Endodermal cell (in vitro differentiated cells): Measurements from ENCODE around the gene SSC5D. TPM values are rescaled to one million over a fixed set of nuclear protein-coding genes. Genes with fewer than 3 reads are reported as not detected.

Source experiments
- DNase-seq: peaks from one replicate; pipeline ENCODE4 v3.0.0-alpha.2; 2017
- H3K27ac ChIP-seq: 2 replicates; pipeline ENCODE4 v1.5.1; 2013; ENCODE audit warnings: mild to moderate bottlenecking, low read depth, low read length, moderate library complexity
- H3K27me3 ChIP-seq: 2 replicates; pipeline ENCODE4 v1.6.1; 2013; ENCODE audit warnings: mild to moderate bottlenecking, low read length, moderate library complexity; ENCODE audit not compliant: insufficient read depth, control insufficient read depth, poor library complexity, severe bottlenecking
- H3K36me3 ChIP-seq: 2 replicates; pipeline ENCODE4 v1.7.0; 2013; ENCODE audit warnings: mild to moderate bottlenecking, low read length, moderate library complexity; ENCODE audit not compliant: control insufficient read depth, insufficient read depth
- H3K4me1 ChIP-seq: one replicate; pipeline ENCODE4 v1.7.0; 2013; ENCODE audit warnings: low read length; ENCODE audit not compliant: control insufficient read depth, insufficient read depth
- H3K4me3 ChIP-seq: 2 replicates; pipeline ENCODE4 v1.5.1; 2013; ENCODE audit warnings: mild to moderate bottlenecking, low read length, moderate library complexity
- H3K9ac ChIP-seq: 2 replicates; pipeline ENCODE4 v1.6.1; 2013; ENCODE audit warnings: mild to moderate bottlenecking, low read length, moderate library complexity; ENCODE audit not compliant: poor library complexity, severe bottlenecking; ENCODE audit errors: extremely low read depth
- H3K9me3 ChIP-seq: 2 replicates; pipeline ENCODE4 v1.6.1; 2013; ENCODE audit warnings: mild to moderate bottlenecking, low read length, moderate library complexity; ENCODE audit not compliant: control insufficient read depth
- H3K27ac Mint-ChIP-seq: 2 replicates; pipeline ENCODE4 v1.8.0; 2020; ENCODE audit warnings: mixed read lengths
- H3K27me3 Mint-ChIP-seq: 2 replicates; pipeline ENCODE4 v1.8.0; 2021; ENCODE audit warnings: mild to moderate bottlenecking, mixed read lengths; ENCODE audit not compliant: insufficient read depth
- H3K36me3 Mint-ChIP-seq: 2 replicates; pipeline ENCODE4 v1.8.0; 2020; ENCODE audit warnings: low read depth, mixed read lengths
- H3K4me1 Mint-ChIP-seq: 2 replicates; pipeline ENCODE4 v1.8.0; 2020; ENCODE audit warnings: mixed read lengths
- H3K4me3 Mint-ChIP-seq: 2 replicates; pipeline ENCODE4 v1.8.0; 2020; ENCODE audit warnings: mild to moderate bottlenecking, moderate library complexity, mixed read lengths
- H3K9me3 Mint-ChIP-seq: 2 replicates; pipeline ENCODE4 v1.8.0; 2020; ENCODE audit warnings: mild to moderate bottlenecking, mixed read lengths
- WGBS, 2 experiments: methylation state at CpG; one replicate each; pipeline versions ENCODE4 v1.1.5 to v1.1.7; 2013; ENCODE audit warnings: missing lambda C conversion rate in 2 of 2, mixed read lengths in 1 of 2; ENCODE audit not compliant: insufficient coverage in 1 of 2, insufficient read length in 1 of 2; 5-methylcytosine and 5-hydroxymethylcytosine counted together
- total RNA-seq, 2 donors: library from RNA; stranded (reverse); fragmentation: NEBNext Ultra II Directional in 1 of 2; extraction: Animal tissue kit (Norgen Biotek cat#: 25700) in 1 of 2; gene quantifications; 2 replicates in 1 of 2; 3 replicates in 1 of 2; pipeline ENCODE4 v1.2.1, GENCODE V29; 2021
- TF ChIP-seq, protein P1 (sequence below): fragments of 200-600 bp; sonication (generic); conservative IDR thresholded peaks from 2 replicates; pipeline ENCODE4 v1.5.0; 2021; ENCODE audit warnings: antibody characterized with exemption, mild to moderate bottlenecking

SSC5D gene
- total RNA-seq, 2 donors from 2014 or later = 1.4 to 2.4 TPM

DNA sequence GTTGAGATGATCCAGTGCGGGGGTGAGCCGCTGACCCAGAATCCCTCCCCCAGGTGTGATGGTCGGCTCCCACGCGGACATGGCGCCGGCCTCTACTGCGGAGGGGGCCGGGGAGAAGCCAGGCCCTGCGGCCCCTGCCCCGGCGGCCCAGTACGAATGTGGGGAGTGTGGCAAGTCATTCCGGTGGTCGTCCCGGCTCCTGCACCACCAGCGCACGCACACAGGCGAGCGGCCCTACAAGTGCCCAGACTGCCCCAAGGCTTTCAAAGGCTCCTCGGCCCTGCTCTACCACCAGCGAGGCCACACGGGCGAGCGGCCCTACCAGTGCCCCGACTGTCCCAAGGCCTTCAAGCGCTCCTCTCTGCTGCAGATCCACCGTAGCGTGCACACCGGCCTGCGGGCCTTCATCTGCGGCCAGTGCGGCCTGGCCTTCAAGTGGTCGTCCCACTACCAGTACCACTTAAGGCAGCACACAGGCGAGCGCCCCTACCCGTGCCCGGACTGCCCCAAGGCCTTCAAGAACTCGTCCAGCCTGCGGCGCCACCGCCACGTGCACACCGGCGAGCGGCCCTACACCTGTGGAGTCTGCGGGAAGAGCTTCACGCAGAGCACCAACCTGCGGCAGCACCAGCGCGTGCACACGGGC, 7.0 kb upstream of the SSC5D start:
- Histone ChIP-seq H3K27ac (no peak overlapping the region), H3K9me3 (no peaks in the 10 kb centered on the region), H3K4me1 (no peaks in the 10 kb centered on the region), H3K27me3 (no peaks in the 10 kb centered on the region), H3K4me3 (no peak overlapping the region), H3K36me3 (peaks cover 5% of the 10 kb centered on the region), H3K9ac (no peak overlapping the region)
- DNase-seq = no peak
- no peak overlapping the region for H3K4me3 Mint-ChIP-seq
- H3K4me1 Mint-ChIP-seq = peaks cover 12% of the 10 kb centered on the region
- H3K9me3 Mint-ChIP-seq = no peaks in the 10 kb centered on the region
- H3K27me3 Mint-ChIP-seq = no peaks in the 10 kb centered on the region
- WGBS, 2 experiments = 93 to 96% methylated on average over 20 to 51 of the region's 52 CpGs
- H3K36me3 Mint-ChIP-seq = peaks cover 7% of the 10 kb centered on the region
- H3K27ac Mint-ChIP-seq = no peak overlapping the region
- TF ChIP-seq, protein P1, sequence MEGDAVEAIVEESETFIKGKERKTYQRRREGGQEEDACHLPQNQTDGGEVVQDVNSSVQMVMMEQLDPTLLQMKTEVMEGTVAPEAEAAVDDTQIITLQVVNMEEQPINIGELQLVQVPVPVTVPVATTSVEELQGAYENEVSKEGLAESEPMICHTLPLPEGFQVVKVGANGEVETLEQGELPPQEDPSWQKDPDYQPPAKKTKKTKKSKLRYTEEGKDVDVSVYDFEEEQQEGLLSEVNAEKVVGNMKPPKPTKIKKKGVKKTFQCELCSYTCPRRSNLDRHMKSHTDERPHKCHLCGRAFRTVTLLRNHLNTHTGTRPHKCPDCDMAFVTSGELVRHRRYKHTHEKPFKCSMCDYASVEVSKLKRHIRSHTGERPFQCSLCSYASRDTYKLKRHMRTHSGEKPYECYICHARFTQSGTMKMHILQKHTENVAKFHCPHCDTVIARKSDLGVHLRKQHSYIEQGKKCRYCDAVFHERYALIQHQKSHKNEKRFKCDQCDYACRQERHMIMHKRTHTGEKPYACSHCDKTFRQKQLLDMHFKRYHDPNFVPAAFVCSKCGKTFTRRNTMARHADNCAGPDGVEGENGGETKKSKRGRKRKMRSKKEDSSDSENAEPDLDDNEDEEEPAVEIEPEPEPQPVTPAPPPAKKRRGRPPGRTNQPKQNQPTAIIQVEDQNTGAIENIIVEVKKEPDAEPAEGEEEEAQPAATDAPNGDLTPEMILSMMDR = no peak

DNA sequence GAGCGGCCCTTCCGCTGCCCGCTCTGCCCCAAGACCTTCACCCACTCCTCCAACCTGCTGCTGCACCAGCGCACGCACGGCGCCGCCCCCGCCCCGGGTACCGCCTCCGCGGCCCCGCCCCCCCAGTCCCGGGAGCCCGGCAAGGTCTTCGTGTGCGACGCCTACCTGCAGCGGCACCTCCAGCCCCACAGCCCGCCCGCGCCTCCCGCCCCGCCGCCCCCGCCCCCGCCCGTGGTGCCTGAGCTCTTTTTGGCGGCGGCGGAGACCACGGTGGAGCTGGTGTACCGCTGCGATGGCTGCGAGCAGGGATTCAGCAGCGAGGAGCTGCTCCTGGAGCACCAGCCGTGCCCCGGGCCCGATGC, 6.5 kb upstream of the SSC5D start:
- H3K36me3 Mint-ChIP-seq = peaks cover 7% of the 10 kb centered on the region
- no peak overlapping the region for H3K9ac ChIP-seq
- TF ChIP-seq, protein P1 = no peak
- DNase-seq = peak; percentile 79
- H3K36me3 ChIP-seq = peaks cover 5% of the 10 kb centered on the region
- no peaks in the 10 kb centered on the region for H3K27me3 ChIP-seq
- H3K9me3 Mint-ChIP-seq = no peaks in the 10 kb centered on the region
- no peak overlapping the region for H3K4me3 Mint-ChIP-seq
- H3K27ac ChIP-seq = no peak overlapping the region
- no peak overlapping the region for H3K4me3 ChIP-seq
- H3K27ac Mint-ChIP-seq = no peak overlapping the region
- no peaks in the 10 kb centered on the region for H3K27me3 Mint-ChIP-seq
- 88 to 94% methylated on average over 7 to 35 of the region's 40 CpGs for WGBS, 2 experiments
- H3K4me1 Mint-ChIP-seq = peaks cover 13% of the 10 kb centered on the region
- H3K4me1 ChIP-seq = peaks cover 4% of the 10 kb centered on the region
- H3K9me3 ChIP-seq = no peaks in the 10 kb centered on the region

DNA sequence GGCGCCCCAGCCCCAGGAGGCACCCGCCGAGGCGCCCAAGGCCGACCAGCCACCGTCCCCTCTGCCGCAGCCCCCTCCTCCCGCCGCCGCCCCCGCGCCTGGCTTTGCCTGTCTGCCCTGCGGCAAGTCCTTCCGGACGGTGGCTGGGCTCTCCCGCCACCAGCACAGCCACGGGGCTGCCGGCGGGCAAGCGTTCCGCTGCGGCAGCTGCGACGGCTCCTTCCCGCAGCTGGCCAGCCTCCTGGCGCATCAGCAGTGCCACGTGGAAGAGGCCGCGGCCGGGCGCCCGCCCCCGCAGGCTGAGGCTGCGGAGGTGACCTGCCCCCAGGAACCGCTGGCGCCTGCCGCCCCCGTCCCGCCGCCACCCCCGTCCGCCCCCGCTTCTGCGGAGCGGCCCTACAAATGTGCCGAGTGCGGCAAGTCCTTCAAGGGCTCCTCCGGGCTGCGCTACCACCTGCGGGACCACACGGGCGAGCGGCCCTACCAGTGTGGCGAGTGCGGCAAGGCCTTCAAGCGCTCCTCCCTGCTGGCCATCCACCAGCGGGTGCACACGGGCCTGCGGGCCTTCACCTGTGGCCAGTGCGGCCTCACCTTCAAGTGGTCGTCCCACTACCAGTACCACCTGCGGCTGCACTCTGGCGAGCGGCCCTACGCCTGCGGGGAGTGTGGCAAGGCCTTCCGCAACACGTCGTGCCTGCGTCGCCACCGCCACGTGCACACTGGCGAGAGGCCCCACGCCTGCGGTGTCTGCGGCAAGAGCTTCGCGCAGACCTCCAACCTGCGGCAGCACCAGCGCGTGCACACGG, 5.9 kb upstream of the SSC5D start:
- no peak overlapping the region for H3K27ac Mint-ChIP-seq
- Histone ChIP-seq H3K27ac (no peak overlapping the region), H3K4me1 (peaks cover 10% of the 10 kb centered on the region), H3K27me3 (no peaks in the 10 kb centered on the region), H3K36me3 (peaks cover 5% of the 10 kb centered on the region), H3K4me3 (no peak overlapping the region), H3K9me3 (no peaks in the 10 kb centered on the region), H3K9ac (no peak overlapping the region)
- peak; percentile 51 for DNase-seq
- peaks cover 7% of the 10 kb centered on the region for H3K36me3 Mint-ChIP-seq
- 96 to 98% methylated on average over 36 to 83 of the region's 83 CpGs for WGBS, 2 experiments
- no peaks in the 10 kb centered on the region for H3K27me3 Mint-ChIP-seq
- no peak overlapping the region for H3K4me3 Mint-ChIP-seq
- TF ChIP-seq, protein P1 = no peak
- peaks cover 16% of the 10 kb centered on the region for H3K4me1 Mint-ChIP-seq
- H3K9me3 Mint-ChIP-seq = no peaks in the 10 kb centered on the region
